Testis (tissue), 5 donors: ENCODE data around the gene VSIG10. TPM values are rescaled to one million over a fixed set of nuclear protein-coding genes. Genes with fewer than 3 reads are reported as not detected.
A peak's percentile ranks its signal among the peaks of the same experiment; 100 is the strongest.

Experiments
- DNase-seq: peaks from one replicate; pipeline ENCODE4 v3.0.0-alpha.2; 2019
- H3K27ac ChIP-seq, 2 donors: fragments of 200-600 bp; sonication (generic); one replicate each; pipeline ENCODE4 v1.5.1; 2019
- H3K27me3 ChIP-seq: fragments of 200-600 bp; sonication (generic); one replicate; pipeline ENCODE4 v1.5.1; 2019
- H3K36me3 ChIP-seq: fragments of 200-600 bp; sonication (generic); one replicate; pipeline ENCODE4 v1.5.1; 2017; ENCODE audit warnings: low read depth; ENCODE audit errors: missing control alignments
- H3K4me1 ChIP-seq: fragments of 200-600 bp; sonication (generic); one replicate; pipeline ENCODE4 v1.5.1; 2019
- H3K4me3 ChIP-seq, 2 donors: fragments of 200-600 bp; sonication (generic); one replicate each; pipeline ENCODE4 v1.5.1; 2017 to 2019
- H3K9me3 ChIP-seq: fragments of 200-600 bp; sonication (generic); one replicate; pipeline ENCODE4 v1.5.1; 2017
- POLR2A ChIP-seq: fragments of 450-650 bp; IDR thresholded peaks from one replicate; pipeline ENCODE4 v1.6.1; 2017; ENCODE audit warnings: antibody characterized with exemption, mild to moderate bottlenecking, moderate library complexity
- WGBS, 2 donors: methylation state at CpG; one replicate each; pipeline ENCODE4 v1.1.5; 2018; 5-methylcytosine and 5-hydroxymethylcytosine counted together
- intact Hi-C: fragments of 100-400 bp; cut with DNase I; formaldehyde crosslinking; loops from one replicate; pipeline ENCODE4 v1.15.1; 2023; ENCODE audit warnings: low total_unique reads
- long read RNA-seq, 2 donors: transcript quantifications; one replicate each; lab custom pipeline, GENCODE V29; 2026
- polyA plus RNA-seq: library from polyadenylated mRNA; stranded (reverse); fragments of 350-450 nt; fragmentation: Illumina TruSeq; extraction: RNeasy Lipid Tissue Mini Kit (QIAGEN cat#74804); gene quantifications from one replicate; pipeline ENCODE4 v1.2.3, GENCODE V29; 2014; ENCODE audit warnings: low read depth, low replicate concordance; ENCODE audit not compliant: insufficient read depth
- total RNA-seq, 2 donors: library from RNA; depleted of rRNA; stranded (reverse); fragments of >200 nt; gene quantifications; one replicate each; pipeline ENCODE4 v1.2.3, GENCODE V29; 2016
- TF ChIP-seq, protein P1 (sequence below), 3 experiments: fragments of 450-650 bp in 2 of 3; fragments of 200-600 bp in 1 of 3; sonication (generic) in 1 of 3; IDR thresholded peaks; one replicate each; pipeline ENCODE4 v1.5.1; 2016 to 2019; ENCODE audit warnings: antibody characterized with exemption in 3 of 3, mild to moderate bottlenecking in 2 of 3, moderate library complexity in 1 of 3

Gene VSIG10, protein sequence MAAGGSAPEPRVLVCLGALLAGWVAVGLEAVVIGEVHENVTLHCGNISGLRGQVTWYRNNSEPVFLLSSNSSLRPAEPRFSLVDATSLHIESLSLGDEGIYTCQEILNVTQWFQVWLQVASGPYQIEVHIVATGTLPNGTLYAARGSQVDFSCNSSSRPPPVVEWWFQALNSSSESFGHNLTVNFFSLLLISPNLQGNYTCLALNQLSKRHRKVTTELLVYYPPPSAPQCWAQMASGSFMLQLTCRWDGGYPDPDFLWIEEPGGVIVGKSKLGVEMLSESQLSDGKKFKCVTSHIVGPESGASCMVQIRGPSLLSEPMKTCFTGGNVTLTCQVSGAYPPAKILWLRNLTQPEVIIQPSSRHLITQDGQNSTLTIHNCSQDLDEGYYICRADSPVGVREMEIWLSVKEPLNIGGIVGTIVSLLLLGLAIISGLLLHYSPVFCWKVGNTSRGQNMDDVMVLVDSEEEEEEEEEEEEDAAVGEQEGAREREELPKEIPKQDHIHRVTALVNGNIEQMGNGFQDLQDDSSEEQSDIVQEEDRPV
- 10 to 100 TPM; 43.2 to 51.0 TPM for total RNA-seq
- polyA plus RNA-seq = 14.8 TPM
- long read RNA-seq, donor 1, transcript VSIG10-213 (1 exons, 418 nt) = major isoform, 5 of 1,597 reads
- long read RNA-seq, donor 1, partial matches to known transcripts = 1,535 of 1,597 reads
- long read RNA-seq, donor 1, other reads (novel, unspliced or antisense) = 55 of 1,597 reads
- long read RNA-seq, donor 2, partial matches to known transcripts = 9 of 13 reads
- long read RNA-seq, donor 2, other reads (novel, unspliced or antisense) = 0 of 13 reads

DNA sequence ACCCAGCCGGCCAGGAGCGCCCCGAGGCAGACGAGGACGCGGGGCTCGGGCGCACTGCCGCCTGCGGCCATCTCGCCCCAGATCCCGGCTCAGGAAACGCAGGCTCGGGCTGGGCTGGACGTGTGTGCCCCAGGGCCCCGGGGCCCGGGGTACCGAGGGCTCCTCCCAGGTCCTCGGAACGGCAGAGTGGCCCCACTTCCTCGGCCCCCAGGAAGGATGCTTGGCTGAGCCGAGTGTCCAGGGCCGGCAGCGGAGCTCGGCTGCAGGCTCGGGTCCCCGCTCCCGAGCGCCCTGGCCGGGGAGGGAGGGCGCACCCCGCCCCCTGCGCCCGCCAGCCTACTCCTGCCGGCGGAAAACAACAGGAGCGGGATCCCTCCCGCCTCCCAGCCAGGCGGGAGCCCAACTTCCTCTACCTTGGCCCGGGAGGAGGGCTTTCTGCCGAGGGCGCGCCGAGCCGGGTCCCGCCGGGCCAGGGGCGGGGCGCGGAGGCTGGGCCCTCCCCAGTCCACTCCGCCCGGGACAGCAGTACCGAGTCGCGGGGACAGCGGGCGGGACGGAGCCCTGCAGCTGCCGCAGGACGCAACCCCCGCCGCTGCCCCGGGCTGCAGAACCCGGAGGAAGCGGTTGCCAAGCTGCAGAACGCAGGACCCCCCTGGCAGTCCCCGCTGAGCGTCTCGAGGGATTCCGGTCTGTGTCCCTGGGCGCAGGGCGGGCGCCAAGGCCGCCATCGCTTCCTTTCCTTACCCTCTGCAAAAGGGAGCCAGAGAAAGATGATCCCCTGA, at the start of gene VSIG10:
VSIG10 (minus strand) TSS at position 411 of the 782 bp plus-strand sequence; CDS start at position 71, 340 bp downstream.
- no peaks in the 10 kb centered on the region for H3K27me3 ChIP-seq
- peak within 1 kb of the TSS; percentile 63 to 82 for H3K4me3 ChIP-seq
- H3K36me3 ChIP-seq = no peaks in the 10 kb centered on the region
- H3K9me3 ChIP-seq = no peaks in the 10 kb centered on the region
- intact Hi-C loops = no loop called here
- H3K4me1 ChIP-seq = no peaks in the 10 kb centered on the region
- WGBS, 2 donors = 0 to 1% methylated on average over 28 to 49 of the region's 75 CpGs
- no peak for TF ChIP-seq POLR2A
- TF ChIP-seq, protein P1, sequence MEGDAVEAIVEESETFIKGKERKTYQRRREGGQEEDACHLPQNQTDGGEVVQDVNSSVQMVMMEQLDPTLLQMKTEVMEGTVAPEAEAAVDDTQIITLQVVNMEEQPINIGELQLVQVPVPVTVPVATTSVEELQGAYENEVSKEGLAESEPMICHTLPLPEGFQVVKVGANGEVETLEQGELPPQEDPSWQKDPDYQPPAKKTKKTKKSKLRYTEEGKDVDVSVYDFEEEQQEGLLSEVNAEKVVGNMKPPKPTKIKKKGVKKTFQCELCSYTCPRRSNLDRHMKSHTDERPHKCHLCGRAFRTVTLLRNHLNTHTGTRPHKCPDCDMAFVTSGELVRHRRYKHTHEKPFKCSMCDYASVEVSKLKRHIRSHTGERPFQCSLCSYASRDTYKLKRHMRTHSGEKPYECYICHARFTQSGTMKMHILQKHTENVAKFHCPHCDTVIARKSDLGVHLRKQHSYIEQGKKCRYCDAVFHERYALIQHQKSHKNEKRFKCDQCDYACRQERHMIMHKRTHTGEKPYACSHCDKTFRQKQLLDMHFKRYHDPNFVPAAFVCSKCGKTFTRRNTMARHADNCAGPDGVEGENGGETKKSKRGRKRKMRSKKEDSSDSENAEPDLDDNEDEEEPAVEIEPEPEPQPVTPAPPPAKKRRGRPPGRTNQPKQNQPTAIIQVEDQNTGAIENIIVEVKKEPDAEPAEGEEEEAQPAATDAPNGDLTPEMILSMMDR (IDR thresholded peaks at IDR 0.05) = no peak
- H3K27ac ChIP-seq = peak within 1 kb of the TSS; percentile 71 to 75
- peak; percentile 55 for DNase-seq

DNA sequence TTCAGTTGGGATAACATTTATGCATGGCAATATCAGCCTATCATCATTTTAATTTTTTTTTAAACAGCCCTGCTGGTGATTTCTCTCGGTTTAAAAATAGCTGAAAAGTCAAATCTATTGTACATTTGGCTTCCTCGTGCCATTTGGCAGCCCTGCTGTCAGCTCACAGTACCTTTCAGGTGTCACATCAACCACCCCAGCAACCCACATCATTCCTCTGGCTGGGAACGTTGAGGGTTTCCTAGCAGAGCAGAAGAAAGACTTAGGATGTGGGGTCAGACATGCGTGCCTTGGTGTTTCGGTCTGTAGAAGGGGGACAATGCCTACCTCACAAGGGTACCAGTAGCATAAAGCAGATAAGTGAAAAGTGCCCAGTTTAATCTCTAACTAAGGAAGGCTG, 47.9 kb upstream of the VSIG10 start:
- 79 to 90% methylated on average over 5 of the region's 5 CpGs for WGBS, 2 donors
- no peak for DNase-seq
- Histone ChIP-seq H3K27me3 (no peaks in the 10 kb centered on the region), H3K4me1 (no peaks in the 10 kb centered on the region), H3K27ac (no peak overlapping the region), H3K36me3 (no peaks in the 10 kb centered on the region), H3K4me3 (no peak overlapping the region), H3K9me3 (no peaks in the 10 kb centered on the region)
- TF ChIP-seq, protein P1 (IDR thresholded peaks at IDR 0.05) = no peak
- no peak for TF ChIP-seq POLR2A
- intact Hi-C loops = no loop called here

DNA sequence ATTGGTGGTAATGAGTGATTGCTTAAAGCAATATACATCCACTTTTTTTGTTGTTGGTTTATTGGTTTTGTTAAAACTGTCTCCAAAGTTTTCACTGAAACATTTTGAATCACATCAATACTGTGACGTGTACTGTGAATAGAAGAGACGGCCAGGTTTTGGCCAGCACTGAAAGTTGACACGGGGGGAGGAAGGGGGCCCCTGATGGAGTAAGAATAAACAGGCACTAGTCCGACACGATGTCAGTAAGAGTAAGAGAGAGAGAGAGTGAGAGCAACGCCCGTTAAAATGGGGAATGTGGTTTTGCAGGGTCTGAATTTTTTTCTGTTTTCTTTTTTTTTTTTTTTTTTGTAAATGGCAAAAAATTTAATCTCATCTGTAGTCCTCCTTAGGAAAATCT, 46.8 kb upstream of the VSIG10 start:
- intact Hi-C loops = no loop called here
- 54% methylated on average over 7 of the region's 7 CpGs for WGBS, 2 donors
- no peaks in the 10 kb centered on the region for H3K27me3 ChIP-seq
- no peaks in the 10 kb centered on the region for H3K36me3 ChIP-seq
- no peak for TF ChIP-seq POLR2A
- TF ChIP-seq, protein P1 (IDR thresholded peaks at IDR 0.05) = no peak
- H3K27ac ChIP-seq = no peak overlapping the region
- H3K9me3 ChIP-seq = no peaks in the 10 kb centered on the region
- no peak overlapping the region for H3K4me3 ChIP-seq
- no peak for DNase-seq
- H3K4me1 ChIP-seq = no peaks in the 10 kb centered on the region

DNA sequence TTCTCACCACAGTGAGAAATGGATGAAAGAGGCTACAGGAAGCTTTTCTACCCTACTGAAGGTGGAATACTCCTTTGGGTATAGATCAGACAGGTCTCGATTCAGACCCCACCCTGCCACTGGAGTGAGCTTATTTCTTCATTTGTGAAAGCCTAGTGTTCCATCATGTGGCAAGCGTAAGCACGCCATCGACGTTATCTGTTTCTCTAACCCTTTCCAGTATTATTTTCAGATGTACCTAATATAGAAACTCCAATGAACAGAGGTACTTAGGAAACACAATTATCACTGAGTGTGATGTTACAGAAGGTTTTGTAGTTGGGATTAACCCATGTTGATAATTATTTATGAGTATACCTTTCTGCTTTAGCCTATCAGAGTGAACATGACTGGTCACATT, 44.5 kb upstream of the VSIG10 start:
- H3K36me3 ChIP-seq = no peaks in the 10 kb centered on the region
- H3K27ac ChIP-seq = no peak overlapping the region

More for the DNA sequence above, 44.5 kb upstream of the VSIG10 start:
- Histone ChIP-seq H3K27me3 (no peaks in the 10 kb centered on the region), H3K9me3 (no peaks in the 10 kb centered on the region), H3K4me1 (no peaks in the 10 kb centered on the region), H3K4me3 (no peak overlapping the region)
- intact Hi-C loops = no loop called here
- 91 to 92% methylated on average over 5 of the region's 5 CpGs for WGBS, 2 donors
- DNase-seq = no peak
- TF ChIP-seq, protein P1 (IDR thresholded peaks at IDR 0.05) = no peak
- no peak for TF ChIP-seq POLR2A
